HCT116 (cell line): ENCODE results near the gene TRRAP. TPM values are rescaled to one million over a fixed set of nuclear protein-coding genes. Genes with fewer than 3 reads are reported as not detected.

ENCODE experiments used
- ATAC-seq: fragments of 200-7000 bp; cut with Tn5 transposase; 2 replicates; pipeline ENCODE4 v1.9.1; 2020; ENCODE audit warnings: mild to moderate bottlenecking, moderate library complexity
- BruUV-seq: library from RNA; stranded (reverse); fragments of 400-500 nt; replicated peaks from 2 replicates; lab custom pipeline; 2021; lab: Mats Ljungman, UMichigan
- CTCF ChIA-PET: fragments of 300-600 bp; sonication (Branson Sonifier 250); formaldehyde crosslinking; loops from one replicate; lab custom pipeline; 2021; ENCODE audit warnings: antibody characterized with exemption; lab: Charles Lee
- POLR2A ChIA-PET: fragments of 300-600, 350-600 bp; sonication (Branson Sonifier 250); formaldehyde crosslinking; loops from one replicate; lab custom pipeline; 2021; ENCODE audit warnings: antibody characterized with exemption; lab: Charles Lee
- RAD21 ChIA-PET, 2 experiments: fragments of 300-600 bp; sonication (Branson Sonifier 250); formaldehyde crosslinking; loops; one replicate each; lab custom pipeline; 2023; ENCODE audit warnings: low total read pairs in 2 of 2; ENCODE audit not compliant: uncharacterized antibody in 2 of 2, unreplicated experiment in 2 of 2, low non-redundant PET in 1 of 2; lab: Charles Lee
- DNase-seq: peaks from one replicate; pipeline ENCODE4 v3.0.0-alpha.2; 2010; ENCODE audit warnings: low read depth, low spot score
- H2AFZ ChIP-seq: fragments of 200-600 bp; shearing (Covaris generic), sonication (generic); 2 replicates; pipeline ENCODE4 v1.6.1; 2017; ENCODE audit warnings: low read depth, mixed run types, mixed read lengths, antibody characterized with exemption, low read length; ENCODE audit not compliant: poor library complexity, severe bottlenecking
- H3K27ac ChIP-seq: 2 replicates; pipeline ENCODE4 v1.5.1; 2012; ENCODE audit warnings: low read depth, low read length
- H3K27me3 ChIP-seq: fragments of 200-600 bp; sonication (generic); 2 replicates; pipeline ENCODE4 v1.6.1; 2016; ENCODE audit warnings: mixed run types, low read length, mixed read lengths; ENCODE audit not compliant: insufficient read depth
- H3K36me3 ChIP-seq, 2 experiments: fragments of 200-500 bp in 1 of 2; fragments of 200-600 bp in 1 of 2; sonication (Bioruptor generic) in 1 of 2; sonication (generic) in 1 of 2; 2 replicates each; pipeline versions ENCODE4 v1.5.1 to v1.6.1; 2014 to 2016; ENCODE audit warnings: low read length in 2 of 2, inconsistent platforms in 1 of 2, mixed read lengths in 1 of 2, mixed run types in 1 of 2; ENCODE audit not compliant: insufficient read depth in 2 of 2, control insufficient read depth in 1 of 2
- H3K4me1 ChIP-seq, 2 experiments: fragments of 200-600 bp in 1 of 2; sonication (generic) in 1 of 2; 2 replicates each; pipeline versions ENCODE4 v1.5.1 to v1.6.1; 2012 to 2017; ENCODE audit warnings: low read length in 2 of 2, inconsistent platforms in 1 of 2, mild to moderate bottlenecking in 1 of 2, mixed read lengths in 1 of 2, mixed run types in 1 of 2, moderate library complexity in 1 of 2; ENCODE audit not compliant: insufficient read depth in 2 of 2, control insufficient read depth in 1 of 2
- H3K4me2 ChIP-seq: fragments of 200-600 bp; sonication (generic); 2 replicates; pipeline ENCODE4 v1.6.1; 2017; ENCODE audit warnings: mixed run types, low read length, mixed read lengths
- H3K4me3 ChIP-seq, 2 experiments: fragments of 200-600 bp in 1 of 2; sonication (generic) in 1 of 2; replicated peaks in 1 of 2; 2 replicates each; pipeline ENCODE4 v1.5.1; 2011 to 2016; ENCODE audit warnings: low read length in 2 of 2, control low read depth in 1 of 2, low read depth in 1 of 2, mild to moderate bottlenecking in 1 of 2, mixed read lengths in 1 of 2, mixed run types in 1 of 2
- H3K79me2 ChIP-seq: fragments of 200-600 bp; sonication (generic); 2 replicates; pipeline ENCODE4 v1.6.1; 2017; ENCODE audit warnings: mild to moderate bottlenecking, mixed run types, low read length, moderate library complexity, mixed read lengths; ENCODE audit not compliant: insufficient read depth
- H3K9ac ChIP-seq: fragments of 200-600 bp; sonication (generic); 2 replicates; pipeline ENCODE4 v1.6.1; 2016; ENCODE audit warnings: low read length, mixed read lengths
- H3K9me2 ChIP-seq: fragments of 200-600 bp; sonication (generic), shearing (Covaris generic); 2 replicates; pipeline ENCODE4 v1.6.1; 2017; ENCODE audit warnings: mixed run types, mild to moderate bottlenecking, moderate library complexity; ENCODE audit not compliant: insufficient read depth
- H3K9me3 ChIP-seq, 2 experiments: fragments of 200-500 bp in 1 of 2; fragments of 200-600 bp in 1 of 2; sonication (Bioruptor generic) in 1 of 2; sonication (generic) in 1 of 2; 2 replicates each; pipeline ENCODE4 v1.6.1; 2014 to 2017; ENCODE audit warnings: low read length in 2 of 2, mixed read lengths in 2 of 2, inconsistent platforms in 1 of 2, low read depth in 1 of 2, mild to moderate bottlenecking in 1 of 2, mixed run types in 1 of 2, moderate library complexity in 1 of 2; ENCODE audit not compliant: control insufficient read depth in 1 of 2, insufficient read depth in 1 of 2
- H4K20me1 ChIP-seq: fragments of 200-600 bp; sonication (generic), shearing (Covaris generic); 2 replicates; pipeline ENCODE4 v1.6.1; 2017; ENCODE audit warnings: mixed run types, mild to moderate bottlenecking, moderate library complexity; ENCODE audit not compliant: insufficient read depth
- ATF3 ChIP-seq: IDR thresholded peaks from 2 replicates; pipeline ENCODE4 v1.6.1; 2012
- EZH2 ChIP-seq: fragments of 200-600 bp; sonication (generic); IDR thresholded peaks from 2 replicates; pipeline ENCODE4 v1.6.1; 2017; ENCODE audit warnings: antibody characterized with exemption, mixed run types
- EZH2phosphoT487 ChIP-seq: fragments of 200-600 bp; IDR thresholded peaks from 2 replicates; pipeline ENCODE4 v1.6.1; 2018; ENCODE audit warnings: antibody characterized with exemption, borderline replicate concordance
- JUND ChIP-seq: IDR thresholded peaks from 2 replicates; pipeline ENCODE4 v1.6.1; 2012
- POLR2A ChIP-seq: IDR thresholded peaks from 2 replicates; pipeline ENCODE4 v1.7.0; 2011; ENCODE audit warnings: borderline replicate concordance; ENCODE audit not compliant: insufficient read depth, insufficient read length; ENCODE audit errors: extremely low read depth
- POLR2AphosphoS5 ChIP-seq: IDR thresholded peaks from 2 replicates; pipeline ENCODE4 v1.6.1; 2011; ENCODE audit warnings: mild to moderate bottlenecking, low read depth, low read length, moderate library complexity
- REST ChIP-seq: IDR thresholded peaks from 2 replicates; pipeline ENCODE4 v1.6.1; 2012; ENCODE audit warnings: low read depth
- SP1 ChIP-seq: IDR thresholded peaks from 2 replicates; pipeline ENCODE4 v1.6.1; 2012; ENCODE audit warnings: low read depth
- SRF ChIP-seq: IDR thresholded peaks from 2 replicates; pipeline ENCODE4 v1.6.1; 2012; ENCODE audit warnings: low read depth
- TCF7L2 ChIP-seq: IDR thresholded peaks from 2 replicates; pipeline ENCODE4 v1.7.0; 2011; ENCODE audit warnings: borderline replicate concordance, inconsistent platforms; ENCODE audit not compliant: insufficient read depth, insufficient read length; ENCODE audit errors: extremely low read depth
- YY1 ChIP-seq: IDR thresholded peaks from 2 replicates; pipeline ENCODE4 v1.6.1; 2011; ENCODE audit warnings: low read length, low read depth, moderate library complexity, mild to moderate bottlenecking; ENCODE audit not compliant: insufficient replicate concordance; ENCODE audit errors: extremely low read depth
- ZFX ChIP-seq: fragments of 450-650 bp; IDR thresholded peaks from 2 replicates; pipeline ENCODE4 v1.6.1; 2017
- intact Hi-C: fragments of 100-400 bp; cut with micrococcal nuclease; formaldehyde crosslinking; loops from 2 replicates; pipeline ENCODE4 v1.10.0; 2022
- total RNA-seq: library from RNA; stranded (reverse); gene quantifications from one replicate; pipeline ENCODE4 v1.2.1, GENCODE V29; 2021; ENCODE audit not compliant: unreplicated experiment

TRRAP gene
- total RNA-seq, 1 experiment from 2014 or later = 44.5 TPM

GRCh38 chr7:98956469-98956868 is 78.1 kb downstream of the TRRAP start:
- ChIA-PET RAD21 (no interaction called here), POLR2A (no interaction called here)
- no peak for ATAC-seq

More at GRCh38 chr7:98956469-98956868, 78.1 kb downstream of the TRRAP start:
- no peaks in the 10 kb centered on the region for H3K27me3 ChIP-seq
- H3K9me3 ChIP-seq = no peaks in the 10 kb centered on the region
- BruUV-seq = no TSS peak
- no peaks in the 10 kb centered on the region for H3K79me2 ChIP-seq
- H2AFZ ChIP-seq = no peak overlapping the region
- peaks cover 3% of the 10 kb centered on the region; the same call in 1 of the 2 replicates for H4K20me1 ChIP-seq
- no peaks in the 10 kb centered on the region for H3K9me2 ChIP-seq
- peaks cover 50 to 65% of the 10 kb centered on the region in 2 experiments; a peak in 3 of 4 replicates for H3K36me3 ChIP-seq
- H3K27ac ChIP-seq = no peak overlapping the region
- H3K4me1 ChIP-seq = no peaks in the 10 kb centered on the region
- no peak overlapping the region for H3K9ac ChIP-seq
- TF ChIP-seq POLR2A (no peak), JUND (no peak), EZH2 (no peak), EZH2phosphoT487 (no peak), YY1 (no peak), ZFX (no peak), ATF3 (no peak), TCF7L2 (no peak), SP1 (no peak), SRF (no peak), REST (no peak), POLR2AphosphoS5 (no peak)
- TF ChIP-seq, all 23 proteins: peak for 0
- Histone ChIP-seq H3K4me3 (no peak overlapping the region), H3K4me2 (no peak overlapping the region)
- CTCF ChIA-PET = no interaction called here
- DNase-seq = no peak
- intact Hi-C loops = no loop called here
